ENCODE results near the gene ZNF821.

ZNF821 gene

DNA sequence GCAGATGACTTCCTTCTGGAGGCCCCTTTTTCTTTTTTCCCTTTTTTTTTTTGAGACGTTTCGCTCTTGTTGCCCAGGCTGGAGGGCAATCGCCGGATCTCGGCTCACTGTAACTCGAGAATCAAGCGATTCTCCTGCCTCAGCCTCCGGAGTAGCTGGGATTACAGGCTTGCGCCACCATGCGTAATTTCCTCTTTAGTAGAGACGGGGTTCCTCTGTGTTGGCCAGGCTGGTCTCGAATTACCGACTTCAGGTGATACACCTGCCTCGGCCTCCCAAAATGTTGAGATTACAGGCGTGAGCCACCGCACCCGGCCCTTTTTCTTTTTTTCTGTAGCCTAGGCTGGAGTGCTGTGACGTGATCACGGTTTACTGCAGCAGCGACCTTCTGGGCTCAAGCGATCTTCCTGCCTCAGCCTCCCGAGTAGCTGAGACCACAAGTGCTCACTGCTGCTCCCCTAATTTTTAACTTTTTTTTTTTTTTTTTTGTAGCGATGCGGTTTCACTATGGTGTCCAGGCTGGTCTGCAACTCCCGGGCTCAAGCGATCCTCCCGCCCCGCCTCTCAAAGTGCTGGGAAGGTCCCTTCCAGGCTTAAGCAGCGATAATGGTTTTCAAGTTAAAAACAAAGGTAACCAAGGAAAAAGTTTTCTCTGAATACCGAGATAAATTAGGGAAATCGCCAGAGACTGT, 10.4 kb upstream of the ZNF821 start:
- DNase-seq (ENCODE audit: low read depth): no peak

GRCh38 chr16:71893888-71894228, 9.9 kb upstream of the ZNF821 start:
- no peak for DNase-seq (ENCODE audit: low read depth)
- TF ChIP-seq, protein P1, sequence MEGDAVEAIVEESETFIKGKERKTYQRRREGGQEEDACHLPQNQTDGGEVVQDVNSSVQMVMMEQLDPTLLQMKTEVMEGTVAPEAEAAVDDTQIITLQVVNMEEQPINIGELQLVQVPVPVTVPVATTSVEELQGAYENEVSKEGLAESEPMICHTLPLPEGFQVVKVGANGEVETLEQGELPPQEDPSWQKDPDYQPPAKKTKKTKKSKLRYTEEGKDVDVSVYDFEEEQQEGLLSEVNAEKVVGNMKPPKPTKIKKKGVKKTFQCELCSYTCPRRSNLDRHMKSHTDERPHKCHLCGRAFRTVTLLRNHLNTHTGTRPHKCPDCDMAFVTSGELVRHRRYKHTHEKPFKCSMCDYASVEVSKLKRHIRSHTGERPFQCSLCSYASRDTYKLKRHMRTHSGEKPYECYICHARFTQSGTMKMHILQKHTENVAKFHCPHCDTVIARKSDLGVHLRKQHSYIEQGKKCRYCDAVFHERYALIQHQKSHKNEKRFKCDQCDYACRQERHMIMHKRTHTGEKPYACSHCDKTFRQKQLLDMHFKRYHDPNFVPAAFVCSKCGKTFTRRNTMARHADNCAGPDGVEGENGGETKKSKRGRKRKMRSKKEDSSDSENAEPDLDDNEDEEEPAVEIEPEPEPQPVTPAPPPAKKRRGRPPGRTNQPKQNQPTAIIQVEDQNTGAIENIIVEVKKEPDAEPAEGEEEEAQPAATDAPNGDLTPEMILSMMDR (IDR thresholded peaks at IDR 0.05; ENCODE audit: control insufficient read depth, extremely low read depth, insufficient read depth): no peak

More for the DNA sequence above, 10.4 kb upstream of the ZNF821 start:
- peak overlapping the region; percentile 99 for H3K4me3 ChIP-seq (ENCODE audit: low read depth, low read length)
- TF ChIP-seq, protein P1 (IDR thresholded peaks at IDR 0.05; ENCODE audit: control insufficient read depth, extremely low read depth, insufficient read depth): no peak

GRCh38 chr16:71889147-71889546, 5.2 kb upstream of the ZNF821 start:
- TF ChIP-seq, protein P1 (IDR thresholded peaks at IDR 0.05; ENCODE audit: control insufficient read depth, extremely low read depth, insufficient read depth): no peak
- no peak overlapping the region for H3K4me3 ChIP-seq (ENCODE audit: low read depth, low read length)
- DNase-seq (ENCODE audit: low read depth): no peak

More at GRCh38 chr16:71893888-71894228, 9.9 kb upstream of the ZNF821 start:
- H3K4me3 ChIP-seq (ENCODE audit: low read depth, low read length): no peak overlapping the region

DNA sequence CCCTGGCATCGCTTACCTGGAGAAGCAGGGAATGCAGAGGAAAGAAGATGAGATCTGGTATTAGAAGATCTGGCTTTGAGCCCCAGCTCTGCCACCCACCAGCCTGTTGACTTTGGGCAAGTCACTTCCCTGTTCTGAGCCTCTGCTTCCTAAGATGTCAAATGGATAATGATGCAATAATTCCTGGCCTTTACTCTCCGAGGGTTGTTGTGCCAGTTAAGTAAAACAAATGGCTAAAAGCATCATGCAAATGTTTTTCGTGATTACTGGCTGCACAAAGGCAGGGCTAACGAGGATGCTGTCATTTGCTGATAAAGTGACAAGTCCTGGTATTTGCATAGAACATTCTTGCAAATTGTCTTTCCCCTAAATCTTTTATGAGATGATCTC, 1.3 kb upstream of the ZNF821 start:
- H3K4me3 ChIP-seq (ENCODE audit: low read depth, low read length): no peak overlapping the region
- TF ChIP-seq, protein P1 (IDR thresholded peaks at IDR 0.05; ENCODE audit: control insufficient read depth, extremely low read depth, insufficient read depth): no peak
- peak; percentile 39 for DNase-seq (ENCODE audit: low read depth)

DNA sequence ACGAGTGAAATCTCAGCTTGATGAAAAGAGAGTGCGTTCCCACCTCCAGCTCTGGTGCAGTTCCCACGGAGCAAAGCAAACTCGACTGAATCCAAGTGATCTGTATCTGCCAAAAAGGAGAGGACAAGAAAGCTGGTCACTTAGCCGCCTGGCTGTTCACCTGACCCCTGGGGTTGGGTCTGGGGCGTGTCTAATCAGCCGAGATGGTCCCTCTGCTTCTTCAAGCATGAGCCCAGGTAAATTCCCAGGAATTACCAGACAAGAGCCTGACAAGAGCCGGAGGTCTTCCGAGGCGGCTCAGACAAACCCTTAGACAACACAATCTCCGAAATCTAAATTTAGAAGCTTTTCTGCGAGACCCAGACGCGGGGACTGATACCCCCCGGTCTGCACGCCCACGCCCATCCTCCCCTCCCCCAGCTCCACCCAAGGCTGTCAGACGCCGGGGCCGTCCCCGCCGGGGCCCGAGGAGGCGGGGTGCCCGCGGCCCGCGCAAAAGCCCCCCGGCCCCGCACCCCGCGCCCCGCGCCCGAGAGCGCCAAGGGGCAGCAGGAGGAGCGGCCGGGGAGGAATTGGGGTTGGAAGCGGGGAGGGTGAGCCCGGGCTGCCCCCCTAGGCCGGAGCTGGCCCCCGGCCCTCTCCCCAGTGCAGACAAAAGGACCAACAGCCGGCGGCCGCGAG, 674 bp downstream of the ZNF821 start:
- TF ChIP-seq, protein P1 (IDR thresholded peaks at IDR 0.05; ENCODE audit: control insufficient read depth, extremely low read depth, insufficient read depth): peak; percentile 40
- H3K4me3 ChIP-seq (ENCODE audit: low read depth, low read length): peak overlapping the region; percentile 69
- peak; percentile 44 for DNase-seq (ENCODE audit: low read depth)

DNA sequence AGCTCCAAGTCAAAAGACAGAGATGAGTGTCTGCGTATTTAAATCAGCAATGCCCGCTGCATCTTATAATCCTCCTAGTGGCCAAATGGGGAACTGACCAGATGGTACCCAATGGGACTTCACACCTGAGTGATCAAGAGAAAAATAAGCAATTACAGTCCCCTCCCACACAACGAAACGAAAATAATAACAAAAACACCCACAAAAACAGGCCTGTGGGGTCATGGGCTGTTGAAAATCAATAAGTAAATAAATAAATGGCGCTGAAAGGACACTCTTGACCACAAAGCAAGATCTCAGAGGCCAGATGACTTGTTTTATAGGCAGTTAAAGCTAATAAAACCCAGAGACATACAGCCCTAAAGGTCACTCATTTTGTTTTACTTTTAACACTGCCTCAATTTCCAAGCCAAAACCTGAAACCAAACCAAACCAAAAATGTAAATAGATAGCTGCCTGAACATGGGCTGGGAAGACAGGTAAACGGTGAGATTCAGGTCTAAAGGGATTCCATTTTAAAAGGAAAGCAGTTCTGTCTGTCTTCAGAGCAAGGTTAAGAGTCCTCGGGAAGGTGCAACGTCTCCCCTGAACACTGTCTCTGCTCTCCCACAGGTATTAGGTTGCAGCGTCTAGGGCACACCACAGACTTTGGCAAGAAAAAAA, 1.3 kb downstream of the ZNF821 start:
- DNase-seq (ENCODE audit: low read depth): peak; percentile 75
- peak overlapping the region; percentile 69 for H3K4me3 ChIP-seq (ENCODE audit: low read depth, low read length)
- TF ChIP-seq, protein P1 (IDR thresholded peaks at IDR 0.05; ENCODE audit: control insufficient read depth, extremely low read depth, insufficient read depth): peak; percentile 70
